ENCODE results near the gene GREB1. TPM values are rescaled to one million over a fixed set of nuclear protein-coding genes. Genes with fewer than 3 reads are reported as not detected.

Gene GREB1
- total RNA-seq, 1 experiment from 2014 or later, result 2.7 TPM

GRCh38 chr2:11592671-11593574 lies 59.1 kb downstream of the GREB1 start:
- DNase-seq, result no peak
- H3K4me3 ChIP-seq, result no peak overlapping the region
- no peaks in the 10 kb centered on the region for H3K9me3 ChIP-seq
- H3K27me3 ChIP-seq, result no peaks in the 10 kb centered on the region
- no peaks in the 10 kb centered on the region; the same call in 1 of the 2 replicates for H3K36me3 ChIP-seq

GRCh38 chr2:11596801-11597200 lies 63.0 kb downstream of the GREB1 start:
- H3K27me3 ChIP-seq, result no peaks in the 10 kb centered on the region; the same call in 1 of the 2 replicates
- no peaks in the 10 kb centered on the region; the same call in 1 of the 2 replicates for H3K36me3 ChIP-seq
- no peak for DNase-seq
- no peaks in the 10 kb centered on the region for H3K9me3 ChIP-seq
- H3K4me3 ChIP-seq, result no peak overlapping the region

DNA sequence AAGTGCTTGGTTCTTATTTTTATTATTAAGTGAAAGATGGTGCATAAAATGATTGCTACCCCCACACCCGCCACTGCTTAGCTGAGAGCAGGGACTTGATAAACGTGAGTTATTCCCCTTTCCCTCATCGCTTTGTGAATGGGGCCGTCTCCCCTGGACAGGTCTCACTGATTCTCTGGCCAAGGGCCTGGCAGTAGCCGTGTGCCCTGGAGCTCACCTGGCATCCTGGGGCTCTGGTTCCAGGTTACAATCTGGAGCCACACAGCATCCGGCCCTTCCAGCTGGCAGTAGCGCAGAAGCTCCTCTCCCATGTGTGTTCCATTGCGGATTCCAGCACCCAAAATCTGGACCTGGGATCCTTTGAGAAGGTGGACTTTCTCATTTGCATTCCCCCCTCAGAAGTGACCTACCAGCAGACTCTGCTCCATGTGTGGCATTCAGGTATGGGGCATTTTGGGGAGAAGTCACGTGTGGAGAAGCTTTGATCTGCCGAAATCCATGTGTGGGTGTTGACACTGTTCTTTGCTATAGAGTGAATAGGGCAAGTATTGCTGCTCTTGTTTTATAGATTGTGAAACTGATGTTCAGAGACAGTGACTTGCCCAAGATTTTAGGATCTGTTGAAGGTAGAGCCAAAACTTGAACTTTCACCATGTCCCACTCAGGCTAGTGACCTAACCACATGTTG lies 63.8 kb downstream of the GREB1 start:
- DNase-seq, result no peak
- H3K36me3 ChIP-seq, result no peaks in the 10 kb centered on the region
- H3K4me3 ChIP-seq, result no peak overlapping the region
- H3K27me3 ChIP-seq, result no peaks in the 10 kb centered on the region; the same call in 1 of the 2 replicates
- no peaks in the 10 kb centered on the region for H3K9me3 ChIP-seq

GRCh38 chr2:11598228-11598731 lies 64.4 kb downstream of the GREB1 start:
- no peak for DNase-seq

GRCh38 chr2:11602563-11603204 lies 68.8 kb downstream of the GREB1 start:
- Histone ChIP-seq H3K27me3 (no peaks in the 10 kb centered on the region; the same call in 1 of the 2 replicates), H3K9me3 (0 out of 2 replicates have a peak, but pooled peaks cover 3% of the 10 kb centered on the region), H3K4me3 (no peak overlapping the region), H3K36me3 (no peaks in the 10 kb centered on the region)
- DNase-seq, result no peak

More at GRCh38 chr2:11598228-11598731, 64.4 kb downstream of the GREB1 start:
- Histone ChIP-seq H3K36me3 (no peaks in the 10 kb centered on the region), H3K4me3 (no peak overlapping the region), H3K9me3 (no peaks in the 10 kb centered on the region), H3K27me3 (no peaks in the 10 kb centered on the region; the same call in 1 of the 2 replicates)

DNA sequence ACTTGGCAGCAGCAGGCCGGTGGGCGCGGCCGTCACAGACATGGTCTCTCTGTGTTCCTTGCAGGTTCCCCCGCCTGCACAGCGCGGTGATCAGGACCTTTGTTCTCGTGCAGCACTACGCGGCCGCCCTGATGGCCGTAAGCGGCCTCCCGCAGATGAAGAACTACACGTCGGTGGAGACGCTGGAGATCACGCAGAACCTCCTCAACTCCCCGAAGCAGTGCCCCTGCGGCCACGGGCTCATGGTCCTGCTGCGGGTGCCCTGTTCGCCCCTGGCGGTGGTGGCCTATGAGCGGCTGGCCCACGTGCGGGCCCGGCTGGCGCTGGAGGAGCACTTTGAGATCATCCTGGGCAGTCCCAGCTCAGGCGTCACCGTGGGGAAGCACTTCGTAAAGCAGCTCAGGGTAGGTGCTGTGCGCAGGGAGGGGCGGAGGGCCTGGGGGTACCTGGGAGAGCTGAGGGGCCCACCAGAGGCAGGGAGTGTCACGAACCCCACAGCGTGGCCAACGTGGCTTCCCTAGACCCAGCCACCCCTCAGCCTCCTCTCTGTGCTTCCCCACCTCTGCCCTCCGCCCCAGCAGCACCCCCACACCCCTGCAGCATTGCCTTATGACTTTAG lies 76.9 kb downstream of the GREB1 start:
- Histone ChIP-seq H3K9me3 (0 out of 2 replicates have a peak, but pooled peaks cover 3% of the 10 kb centered on the region), H3K27me3 (no peaks in the 10 kb centered on the region), H3K36me3 (no peaks in the 10 kb centered on the region), H3K4me3 (no peak overlapping the region)
- no peak for DNase-seq

GRCh38 chr2:11611251-11611650 lies 77.4 kb downstream of the GREB1 start:
- Histone ChIP-seq H3K4me3 (no peak overlapping the region), H3K27me3 (no peaks in the 10 kb centered on the region), H3K36me3 (no peaks in the 10 kb centered on the region), H3K9me3 (0 out of 2 replicates have a peak, but pooled peaks cover 3% of the 10 kb centered on the region)
- DNase-seq, result no peak

GRCh38 chr2:11612553-11613215 lies 78.8 kb downstream of the GREB1 start:
- Histone ChIP-seq H3K27me3 (no peaks in the 10 kb centered on the region), H3K4me3 (no peak overlapping the region), H3K36me3 (no peaks in the 10 kb centered on the region), H3K9me3 (no peaks in the 10 kb centered on the region)
- DNase-seq, result no peak

GRCh38 chr2:11613297-11613696 lies 79.5 kb downstream of the GREB1 start:
- H3K27me3 ChIP-seq, result no peaks in the 10 kb centered on the region
- no peak for DNase-seq
- no peak overlapping the region for H3K4me3 ChIP-seq
- H3K36me3 ChIP-seq, result no peaks in the 10 kb centered on the region
- no peaks in the 10 kb centered on the region for H3K9me3 ChIP-seq

- Histone ChIP-seq H3K4me3 (no peak overlapping the region), H3K9me3 (no peaks in the 10 kb centered on the region), H3K36me3 (no peaks in the 10 kb centered on the region), H3K27me3 (no peaks in the 10 kb centered on the region)
- DNase-seq, result no peak
Observed at GRCh38 chr2:11615209-11615608, 81.4 kb downstream of the GREB1 start.

DNA sequence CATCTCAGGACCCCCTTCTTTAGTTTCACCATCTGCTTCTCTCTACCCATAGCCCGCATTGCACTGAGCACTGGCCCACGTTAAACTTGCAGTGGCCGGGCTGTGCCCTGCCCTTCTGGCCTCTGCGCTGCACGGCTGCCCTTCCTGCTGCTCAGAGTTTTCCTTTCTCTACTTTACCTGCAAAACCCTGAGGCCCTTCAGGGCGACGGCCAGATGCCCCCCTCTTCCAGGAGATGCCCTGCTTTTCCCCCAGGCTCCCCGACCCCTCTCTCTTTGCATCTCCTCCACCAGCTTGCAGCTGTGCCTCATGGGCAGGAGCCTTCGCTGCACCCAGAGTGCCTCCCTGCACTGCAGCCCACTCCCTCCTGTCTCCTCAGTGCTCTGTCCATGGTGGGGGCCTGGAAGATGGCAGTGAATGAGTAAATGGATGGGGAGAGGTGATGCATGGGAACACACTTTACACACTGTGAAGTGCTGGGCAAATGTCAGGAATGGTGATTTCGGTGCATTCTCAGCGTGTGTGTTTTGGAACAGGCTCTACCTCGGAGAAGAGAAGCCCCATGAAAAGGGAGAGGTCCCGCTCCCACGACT lies 82.3 kb downstream of the GREB1 start:
- Histone ChIP-seq H3K27me3 (no peaks in the 10 kb centered on the region), H3K36me3 (no peaks in the 10 kb centered on the region), H3K9me3 (no peaks in the 10 kb centered on the region), H3K4me3 (no peak overlapping the region)
- no peak for DNase-seq

DNA sequence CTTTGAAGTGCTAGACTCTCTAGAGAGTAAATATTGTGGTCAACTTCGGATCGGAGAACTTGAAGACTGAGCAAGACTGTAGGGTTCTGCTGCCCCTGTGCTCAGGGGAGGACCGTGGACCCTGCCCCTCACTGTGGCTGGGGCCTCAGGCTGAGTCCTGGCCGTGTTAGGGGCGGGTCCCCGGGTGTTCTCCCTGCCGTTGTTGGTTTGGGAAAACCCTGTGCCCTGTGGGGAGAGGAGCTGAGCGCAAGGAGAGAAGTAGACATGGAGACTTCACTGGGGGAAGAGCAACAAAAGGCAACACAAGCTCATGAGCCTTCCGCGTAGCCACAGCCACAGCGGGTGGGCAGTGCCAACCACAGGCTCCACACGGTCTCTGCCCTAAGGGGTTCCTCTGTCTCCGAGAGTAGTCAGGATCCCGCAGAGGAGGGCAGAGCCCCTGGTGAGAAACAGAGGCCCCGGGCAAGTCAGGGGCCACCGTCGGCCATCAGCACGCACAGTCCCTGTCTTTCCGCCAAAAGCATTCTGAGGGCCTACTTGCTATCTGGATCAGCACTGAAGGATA lies 83.1 kb downstream of the GREB1 start:
- Histone ChIP-seq H3K4me3 (no peak overlapping the region), H3K36me3 (no peaks in the 10 kb centered on the region), H3K27me3 (no peaks in the 10 kb centered on the region), H3K9me3 (no peaks in the 10 kb centered on the region)
- DNase-seq, result no peak

- Histone ChIP-seq H3K36me3 (no peaks in the 10 kb centered on the region), H3K27me3 (no peaks in the 10 kb centered on the region), H3K4me3 (no peak overlapping the region), H3K9me3 (no peaks in the 10 kb centered on the region)
- no peak for DNase-seq
Observed at GRCh38 chr2:11617527-11617926, 83.7 kb downstream of the GREB1 start.

GRCh38 chr2:11617984-11618707 lies 84.3 kb downstream of the GREB1 start:
- Histone ChIP-seq H3K9me3 (no peaks in the 10 kb centered on the region), H3K36me3 (no peaks in the 10 kb centered on the region), H3K4me3 (no peak overlapping the region), H3K27me3 (no peaks in the 10 kb centered on the region)
- DNase-seq, result no peak

- DNase-seq, result no peak
- H3K9me3 ChIP-seq, result no peaks in the 10 kb centered on the region
- no peak overlapping the region for H3K4me3 ChIP-seq
- no peaks in the 10 kb centered on the region for H3K27me3 ChIP-seq
- no peaks in the 10 kb centered on the region for H3K36me3 ChIP-seq
Observed at GRCh38 chr2:11618708-11619062, 84.8 kb downstream of the GREB1 start.
